Neural progenitor cell (in vitro differentiated cells): ENCODE measurements around the gene ATP10D.
"Not testable (repeated sequence)": the region's sequence is repeated elsewhere in the genome, so short reads cannot be mapped to it uniquely, and the experiment has no call there.

Experiments
- CTCF ChIP-seq: fragments of 200-600 bp; sonication (generic); IDR thresholded peaks from 2 replicates; pipeline ENCODE4 v1.5.1; 2017; ENCODE audit warnings: antibody characterized with exemption, mild to moderate bottlenecking
- EZH2 ChIP-seq: fragments of 200-600 bp; sonication (generic); IDR thresholded peaks from 2 replicates; pipeline ENCODE4 v1.6.1; 2017; ENCODE audit warnings: antibody characterized with exemption, mild to moderate bottlenecking, moderate library complexity

DNA sequence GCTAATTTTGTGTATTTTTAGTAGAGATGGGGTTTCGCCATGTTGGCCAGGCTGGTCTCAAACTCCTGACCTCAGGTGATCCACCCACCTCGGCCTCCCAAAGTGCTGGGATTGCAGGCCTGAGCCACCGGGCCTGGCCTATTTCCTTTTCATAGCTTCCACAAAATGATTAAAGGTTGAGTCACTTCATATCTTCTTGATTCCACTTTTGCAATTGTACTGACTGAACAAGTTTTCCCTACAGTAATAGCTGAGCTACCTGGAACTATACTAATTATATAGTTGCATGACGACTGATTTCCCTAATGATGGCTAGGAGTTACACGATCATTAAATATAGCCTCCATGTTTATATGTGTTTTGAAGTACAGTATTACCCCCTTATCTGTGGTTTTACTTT, 57.6 kb downstream of the ATP10D start:
- not testable (repeated sequence) for TF ChIP-seq EZH2, CTCF
